NB4 (cell line): ENCODE data around the gene ZNF134.

Source experiments
- POLR2A ChIP-seq: IDR thresholded peaks from 2 replicates; pipeline ENCODE4 v1.6.1; 2011; ENCODE audit warnings: mild to moderate bottlenecking; ENCODE audit not compliant: insufficient read length; ENCODE audit errors: extremely low read depth
- TF ChIP-seq, protein P1 (sequence below): IDR thresholded peaks from one replicate; pipeline ENCODE4 v1.5.1; 2012; ENCODE audit warnings: low read depth, low read length

DNA sequence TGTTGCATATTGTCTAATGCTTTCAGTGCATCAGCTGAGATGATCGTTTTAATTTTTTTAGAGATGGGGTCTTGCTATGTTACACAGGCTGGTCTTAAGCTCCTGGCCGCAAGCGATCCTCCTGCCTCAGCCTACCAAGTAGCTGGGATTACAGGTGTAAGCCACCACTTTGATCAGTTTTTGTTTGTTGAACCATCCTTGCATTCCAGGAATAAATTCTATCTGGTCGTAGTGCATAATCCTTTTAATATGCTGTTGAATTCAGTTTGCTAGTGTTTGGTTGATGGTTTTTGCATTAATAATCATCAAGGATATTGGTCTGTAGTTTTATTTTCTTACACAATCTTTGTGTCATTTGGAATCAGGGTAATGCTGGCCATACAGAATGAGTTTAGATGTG lies 23.3 kb downstream of the ZNF134 start:
- TF ChIP-seq, protein P1, sequence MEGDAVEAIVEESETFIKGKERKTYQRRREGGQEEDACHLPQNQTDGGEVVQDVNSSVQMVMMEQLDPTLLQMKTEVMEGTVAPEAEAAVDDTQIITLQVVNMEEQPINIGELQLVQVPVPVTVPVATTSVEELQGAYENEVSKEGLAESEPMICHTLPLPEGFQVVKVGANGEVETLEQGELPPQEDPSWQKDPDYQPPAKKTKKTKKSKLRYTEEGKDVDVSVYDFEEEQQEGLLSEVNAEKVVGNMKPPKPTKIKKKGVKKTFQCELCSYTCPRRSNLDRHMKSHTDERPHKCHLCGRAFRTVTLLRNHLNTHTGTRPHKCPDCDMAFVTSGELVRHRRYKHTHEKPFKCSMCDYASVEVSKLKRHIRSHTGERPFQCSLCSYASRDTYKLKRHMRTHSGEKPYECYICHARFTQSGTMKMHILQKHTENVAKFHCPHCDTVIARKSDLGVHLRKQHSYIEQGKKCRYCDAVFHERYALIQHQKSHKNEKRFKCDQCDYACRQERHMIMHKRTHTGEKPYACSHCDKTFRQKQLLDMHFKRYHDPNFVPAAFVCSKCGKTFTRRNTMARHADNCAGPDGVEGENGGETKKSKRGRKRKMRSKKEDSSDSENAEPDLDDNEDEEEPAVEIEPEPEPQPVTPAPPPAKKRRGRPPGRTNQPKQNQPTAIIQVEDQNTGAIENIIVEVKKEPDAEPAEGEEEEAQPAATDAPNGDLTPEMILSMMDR, result no peak
- TF ChIP-seq POLR2A, result no peak
